Activated CD8-positive, alpha-beta T cell treated with anti-CD3 and anti-CD28 coated beads for 36 hours (primary cell): Measurements from ENCODE around the gene C22orf39. TPM values are rescaled to one million over a fixed set of nuclear protein-coding genes. Genes with fewer than 3 reads are reported as not detected.
"Not testable (repeated sequence)": the region's sequence is repeated elsewhere in the genome, so short reads cannot be mapped to it uniquely, and the experiment has no call there.

ENCODE experiments used
- ATAC-seq: fragments of 200-7000 bp; cut with Tn5 transposase; one replicate; pipeline ENCODE4 v1.10.0; 2021; ENCODE audit warnings: mild to moderate bottlenecking, moderate library complexity
- CTCF ChIA-PET: fragments of 350-600 bp; sonication (Branson Sonifier 250); formaldehyde crosslinking; loops from one replicate; lab custom pipeline; 2021; ENCODE audit warnings: antibody characterized with exemption; lab: Charles Lee
- POLR2A ChIA-PET: fragments of 350-600 bp; sonication (Branson Sonifier 250); formaldehyde crosslinking; loops from one replicate; lab custom pipeline; 2021; ENCODE audit warnings: antibody characterized with exemption; lab: Charles Lee
- DNase-seq: peaks from one replicate; pipeline ENCODE4 v3.0.0-alpha.2; 2020
- H3K27ac Mint-ChIP-seq: one replicate; pipeline ENCODE4 v1.8.0; 2021; ENCODE audit warnings: mild to moderate bottlenecking, mixed read lengths
- H3K27me3 Mint-ChIP-seq: one replicate; pipeline ENCODE4 v1.8.0; 2021; ENCODE audit warnings: mixed read lengths
- H3K36me3 Mint-ChIP-seq: one replicate; pipeline ENCODE4 v1.8.0; 2021; ENCODE audit warnings: low read depth, mixed read lengths
- H3K4me1 Mint-ChIP-seq: one replicate; pipeline ENCODE4 v1.8.0; 2021; ENCODE audit warnings: low read depth, mixed read lengths
- H3K4me3 Mint-ChIP-seq: one replicate; pipeline ENCODE4 v1.8.0; 2021; ENCODE audit warnings: mild to moderate bottlenecking, moderate library complexity, mixed read lengths
- H3K9me3 Mint-ChIP-seq: one replicate; pipeline ENCODE4 v1.8.0; 2021; ENCODE audit warnings: mixed read lengths
- intact Hi-C: fragments of 100-400 bp; cut with micrococcal nuclease; formaldehyde crosslinking; loops from one replicate; pipeline ENCODE4 v1.10.0; 2022
- total RNA-seq, 2 experiments: library from RNA; stranded (reverse); gene quantifications; one replicate each; pipeline ENCODE4 v1.2.3, GENCODE V29; 2021
- TF ChIP-seq, protein P1 (sequence below): fragments of 200-600 bp; IDR thresholded peaks from one replicate; pipeline ENCODE4 v1.8.0; 2022; ENCODE audit warnings: antibody characterized with exemption, mild to moderate bottlenecking

Gene C22orf39
- total RNA-seq, 2 experiments from 2014 or later: 26.9 to 29.8 TPM

DNA sequence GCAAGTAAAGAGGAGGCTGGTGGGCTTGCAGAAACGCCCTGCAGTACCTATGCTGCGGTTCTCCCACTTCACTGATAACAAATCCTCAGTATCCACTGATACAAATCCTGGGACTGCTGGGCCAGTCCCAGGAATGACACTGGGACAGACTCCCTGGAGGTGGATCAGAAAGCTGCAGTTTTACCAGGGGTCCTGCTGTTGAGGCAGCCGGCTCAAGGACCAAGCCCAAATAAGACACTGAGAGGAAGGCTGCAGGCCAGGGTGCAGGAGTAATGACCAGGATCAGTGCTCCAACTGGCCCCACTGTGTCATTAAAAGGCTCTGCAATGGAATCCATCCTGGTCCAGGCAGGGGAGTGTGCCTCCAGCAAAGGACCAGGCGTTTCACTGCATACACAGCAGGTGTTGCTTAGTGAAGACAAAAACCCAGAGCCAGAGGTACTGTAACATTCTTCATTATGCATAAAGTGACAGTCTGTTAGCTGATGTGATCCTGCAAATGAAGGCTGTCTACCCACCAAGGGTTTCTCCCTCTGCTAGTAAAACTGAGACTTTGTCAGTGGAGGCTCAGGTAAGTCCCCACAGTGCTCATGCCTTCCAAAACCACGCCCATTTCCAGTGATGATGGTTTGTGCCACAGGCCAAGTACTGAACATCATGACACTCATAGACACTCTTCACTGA, 1.4 kb upstream of the C22orf39 start:
- Mint-ChIP-seq H3K4me1 (peaks cover 33% of the 10 kb centered on the region), H3K27me3 (no peaks in the 10 kb centered on the region), H3K36me3 (peaks cover 40% of the 10 kb centered on the region), H3K9me3 (no peaks in the 10 kb centered on the region), H3K4me3 (peak overlapping the region; percentile 77), H3K27ac (peak overlapping the region; percentile 92)
- DNase-seq (peak; percentile 77), ATAC-seq (peak; percentile 62)
- ChIA-PET POLR2A (interaction anchor here (0.9 to 8.9 kb wide), 3 partner anchors 16 to 41 kb away, joined by 3 to 109 read pairs (median 3); partner anchors contain the start of genes CDC45, HIRA and MRPL40), CTCF (no interaction called here)
- TF ChIP-seq, protein P1, sequence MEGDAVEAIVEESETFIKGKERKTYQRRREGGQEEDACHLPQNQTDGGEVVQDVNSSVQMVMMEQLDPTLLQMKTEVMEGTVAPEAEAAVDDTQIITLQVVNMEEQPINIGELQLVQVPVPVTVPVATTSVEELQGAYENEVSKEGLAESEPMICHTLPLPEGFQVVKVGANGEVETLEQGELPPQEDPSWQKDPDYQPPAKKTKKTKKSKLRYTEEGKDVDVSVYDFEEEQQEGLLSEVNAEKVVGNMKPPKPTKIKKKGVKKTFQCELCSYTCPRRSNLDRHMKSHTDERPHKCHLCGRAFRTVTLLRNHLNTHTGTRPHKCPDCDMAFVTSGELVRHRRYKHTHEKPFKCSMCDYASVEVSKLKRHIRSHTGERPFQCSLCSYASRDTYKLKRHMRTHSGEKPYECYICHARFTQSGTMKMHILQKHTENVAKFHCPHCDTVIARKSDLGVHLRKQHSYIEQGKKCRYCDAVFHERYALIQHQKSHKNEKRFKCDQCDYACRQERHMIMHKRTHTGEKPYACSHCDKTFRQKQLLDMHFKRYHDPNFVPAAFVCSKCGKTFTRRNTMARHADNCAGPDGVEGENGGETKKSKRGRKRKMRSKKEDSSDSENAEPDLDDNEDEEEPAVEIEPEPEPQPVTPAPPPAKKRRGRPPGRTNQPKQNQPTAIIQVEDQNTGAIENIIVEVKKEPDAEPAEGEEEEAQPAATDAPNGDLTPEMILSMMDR: no peak
- intact Hi-C loops: no loop called here

DNA sequence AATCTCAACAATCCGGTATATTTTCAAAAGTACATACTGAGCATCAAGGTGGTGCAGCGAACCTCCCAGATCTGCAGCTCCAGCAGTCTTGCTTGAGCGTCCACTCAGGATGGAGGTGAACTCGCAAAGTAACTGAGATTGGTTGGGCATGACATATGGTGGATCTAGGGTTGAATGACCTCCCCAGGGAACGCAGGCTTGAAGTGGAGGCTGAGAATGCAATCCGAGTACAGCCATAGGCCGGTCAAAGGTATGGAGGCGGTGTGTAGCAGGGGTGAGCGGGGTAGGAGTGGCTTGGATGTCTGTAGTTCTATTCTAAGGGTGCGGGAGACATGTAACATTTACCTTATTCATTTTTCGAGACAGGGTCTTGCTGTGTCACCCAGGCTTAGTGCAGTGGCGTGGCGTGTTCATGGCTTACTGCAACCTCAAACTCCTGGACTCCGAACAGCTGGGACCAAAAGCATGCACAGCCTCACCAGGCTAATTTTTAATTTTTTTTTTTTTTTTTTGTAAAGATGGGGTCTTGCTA, 631 bp upstream of the C22orf39 start:
- Mint-ChIP-seq H3K36me3 (peaks cover 38% of the 10 kb centered on the region), H3K4me1 (peaks cover 37% of the 10 kb centered on the region), H3K27me3 (no peaks in the 10 kb centered on the region), H3K4me3 (peak overlapping the region; percentile 77), H3K9me3 (no peaks in the 10 kb centered on the region), H3K27ac (peak overlapping the region; percentile 92)
- ChIA-PET POLR2A (interaction anchor here (0.9 to 8.9 kb wide), 7 partner anchors 11 to 42 kb away, joined by 3 to 109 read pairs (median 3); partner anchors contain the start of genes CDC45, HIRA and MRPL40), CTCF (interaction anchor here (0.6 kb wide), 1 partner anchor 182 kb away, joined by 4 read pairs; no protein-coding TSS in a partner anchor)
- peak; percentile 34 for ATAC-seq
- peak; percentile 52 for DNase-seq
- TF ChIP-seq, protein P1: no peak
- intact Hi-C loops: no loop called here

- ChIA-PET CTCF (interaction anchor here (0.9 to 1.7 kb wide), 3 partner anchors 11 to 267 kb away, joined by 3 to 5 read pairs (median 3); no protein-coding TSS in a partner anchor), POLR2A (interaction anchor here (0.7 to 8.9 kb wide), 7 partner anchors 9 to 37 kb away, joined by 3 to 109 read pairs (median 4); partner anchors contain the start of genes CDC45, HIRA and MRPL40)
- H3K27ac Mint-ChIP-seq: peak overlapping the region; percentile 91
- H3K27me3 Mint-ChIP-seq: no peaks in the 10 kb centered on the region
- H3K36me3 Mint-ChIP-seq: peaks cover 34% of the 10 kb centered on the region
- intact Hi-C loops: no loop called here
- no peaks in the 10 kb centered on the region for H3K9me3 Mint-ChIP-seq
- TF ChIP-seq, protein P1: no peak
- H3K4me3 Mint-ChIP-seq: peak overlapping the region; percentile 77
- H3K4me1 Mint-ChIP-seq: peaks cover 39% of the 10 kb centered on the region
- DNase-seq (peak; percentile 10), ATAC-seq (no peak)
Measured at GRCh38 chr22:19446603-19447329, 745 bp downstream of the C22orf39 start.

- Mint-ChIP-seq H3K4me1 (peaks cover 39% of the 10 kb centered on the region), H3K27ac (peak overlapping the region; percentile 65), H3K36me3 (peaks cover 29% of the 10 kb centered on the region), H3K4me3 (peak overlapping the region; percentile 21)
- H3K27me3 Mint-ChIP-seq, ATAC-seq, DNase-seq, intact Hi-C loops, H3K9me3 Mint-ChIP-seq: not testable (repeated sequence)
- ChIA-PET CTCF (interaction anchor here (0.9 to 1.7 kb wide), 5 partner anchors 10 to 184 kb away, joined by 3 to 5 read pairs (median 3); partner anchors contain the start of gene HIRA), POLR2A (interaction anchor here (0.8 to 8.9 kb wide), 6 partner anchors 8 to 34 kb away, joined by 4 to 109 read pairs (median 6); partner anchors contain the start of genes CDC45, HIRA, MRPL40 and UFD1)
Measured at GRCh38 chr22:19445279-19445982, 2.1 kb downstream of the C22orf39 start.
